H1 (cell line): Measurements from ENCODE around the gene SLC44A5. TPM values are rescaled to one million over a fixed set of nuclear protein-coding genes. Genes with fewer than 3 reads are reported as not detected.
A peak's percentile ranks its signal among the peaks of the same experiment; 100 is the strongest.

Source experiments
- CTCF ChIA-PET: fragments of 300-600 bp; sonication (Branson Sonifier 250); formaldehyde crosslinking; loops from one replicate; lab custom pipeline; 2021; ENCODE audit not compliant: partially characterized antibody; lab: Charles Lee
- POLR2A ChIA-PET: fragments of 300-600 bp; sonication (Branson Sonifier 250); formaldehyde crosslinking; loops from one replicate; lab custom pipeline; 2021; ENCODE audit warnings: inconsistent platforms; ENCODE audit not compliant: partially characterized antibody; lab: Charles Lee
- DNase-seq, 2 experiments: peaks; one replicate each; pipeline versions ENCODE4 v3.0.0 to v3.0.0-alpha.2; 2010 to 2022; ENCODE audit warnings: low spot score in 2 of 2, low read depth in 1 of 2, mixed read lengths in 1 of 2
- FAIRE-seq: peaks from 2 replicates; lab custom pipeline; 2011; peaks lifted over from hg19 to GRCh38; lab: Jason Lieb, UNC
- H2AFZ ChIP-seq: 2 replicates; pipeline ENCODE4 v1.8.1; 2012; ENCODE audit warnings: low read length, inconsistent platforms
- H2AK5ac ChIP-seq: 2 replicates; pipeline ENCODE4 v1.6.1; 2013; ENCODE audit warnings: low read depth, low read length
- H2BK120ac ChIP-seq: replicated peaks from 2 replicates; pipeline ENCODE3; 2013; ENCODE audit warnings: low read depth, low read length, inconsistent platforms
- H2BK12ac ChIP-seq: 2 replicates; pipeline ENCODE4 v1.6.1; 2013; ENCODE audit warnings: low read depth, low read length
- H2BK15ac ChIP-seq: 2 replicates; pipeline ENCODE4 v1.6.1; 2013; ENCODE audit warnings: low read length
- H2BK20ac ChIP-seq: 2 replicates; pipeline ENCODE4 v1.6.1; 2013; ENCODE audit warnings: low read length
- H2BK5ac ChIP-seq: 2 replicates; pipeline ENCODE4 v1.6.1; 2013; ENCODE audit warnings: low read depth, low read length
- H3K14ac ChIP-seq: 2 replicates; pipeline ENCODE4 v1.6.1; 2013; ENCODE audit warnings: inconsistent platforms; ENCODE audit not compliant: insufficient read length
- H3K18ac ChIP-seq: 2 replicates; pipeline ENCODE4 v1.6.1; 2013; ENCODE audit warnings: low read length; ENCODE audit errors: extremely low read depth
- H3K23ac ChIP-seq: 2 replicates; pipeline ENCODE4 v1.6.1; 2013; ENCODE audit warnings: inconsistent platforms; ENCODE audit not compliant: insufficient read length
- H3K23me2 ChIP-seq: 2 replicates; pipeline ENCODE4 v1.6.1; 2013; ENCODE audit warnings: low read depth, low read length
- H3K27ac ChIP-seq: 2 replicates; pipeline ENCODE4 v1.6.1; 2011; ENCODE audit warnings: low read depth, low read length, inconsistent platforms
- H3K27me3 ChIP-seq, 4 experiments: replicated peaks in 1 of 4; 1 replicate in 1 of 4; 2 replicates in 3 of 4; pipeline versions ENCODE4 v1.6.1 to v1.8.1; 2011 to 2013; ENCODE audit warnings: low read length in 3 of 4, mild to moderate bottlenecking in 3 of 4, inconsistent platforms in 2 of 4, mixed read lengths in 2 of 4, moderate library complexity in 1 of 4; ENCODE audit not compliant: control insufficient read depth in 3 of 4, insufficient read depth in 3 of 4; ENCODE audit errors: extremely low read depth in 1 of 4
- H3K36me3 ChIP-seq, 4 experiments: 2 replicates each; pipeline versions ENCODE4 v1.6.1 to v1.8.1; 2011 to 2013; ENCODE audit warnings: mild to moderate bottlenecking in 4 of 4, low read length in 3 of 4, moderate library complexity in 2 of 4, control low read depth in 1 of 4, inconsistent platforms in 1 of 4; ENCODE audit not compliant: insufficient read depth in 4 of 4, control insufficient read depth in 2 of 4
- H3K4ac ChIP-seq: replicated peaks from 2 replicates; pipeline ENCODE3; 2013; ENCODE audit warnings: low read length, low read depth, mixed read lengths, inconsistent platforms; ENCODE audit not compliant: insufficient read length
- H3K4me1 ChIP-seq, 4 experiments: replicated peaks in 1 of 4; 1 replicate in 1 of 4; 2 replicates in 3 of 4; pipeline versions ENCODE4 v1.6.1 to v1.8.1; 2011 to 2013; ENCODE audit warnings: low read length in 3 of 4, inconsistent platforms in 2 of 4, mixed read lengths in 1 of 4; ENCODE audit not compliant: insufficient read depth in 4 of 4, control insufficient read depth in 3 of 4
- H3K4me2 ChIP-seq, 2 experiments: 2 replicates each; pipeline versions ENCODE4 v1.6.1 to v1.8.1; 2011 to 2013; ENCODE audit warnings: low read depth in 2 of 2, low read length in 2 of 2, control low read depth in 1 of 2, inconsistent platforms in 1 of 2, mild to moderate bottlenecking in 1 of 2; ENCODE audit not compliant: insufficient read depth in 1 of 2
- H3K4me3 ChIP-seq, 4 experiments: fragments of 200-600, 300-600 bp in 1 of 4; sonication (generic), shearing (Covaris generic), sonication (Bioruptor Twin) in 1 of 4; 2 replicates each; pipeline versions ENCODE4 v1.5.1 to v1.8.1; 2011 to 2016; ENCODE audit warnings: low read length in 4 of 4, low read depth in 3 of 4, control low read depth in 2 of 4, inconsistent platforms in 2 of 4, mild to moderate bottlenecking in 2 of 4, mixed read lengths in 1 of 4, moderate library complexity in 1 of 4; ENCODE audit not compliant: insufficient read depth in 2 of 4; ENCODE audit errors: extremely low read depth in 1 of 4
- H3K56ac ChIP-seq: replicated peaks from 2 replicates; pipeline ENCODE3; 2013; ENCODE audit warnings: low read depth, mild to moderate bottlenecking, mixed read lengths, low read length, inconsistent platforms; ENCODE audit not compliant: insufficient read length
- H3K79me1 ChIP-seq: 2 replicates; pipeline ENCODE4 v1.6.1; 2013; ENCODE audit warnings: low read depth, low read length, control low read depth
- H3K79me2 ChIP-seq, 2 experiments: 2 replicates each; pipeline versions ENCODE4 v1.6.1 to v1.8.1; 2012 to 2013; ENCODE audit warnings: low read length in 2 of 2, mild to moderate bottlenecking in 2 of 2, inconsistent platforms in 1 of 2; ENCODE audit not compliant: insufficient read depth in 2 of 2, control insufficient read depth in 1 of 2
- H3K9ac ChIP-seq, 4 experiments: replicated peaks in 1 of 4; 1 replicate in 1 of 4; 2 replicates in 3 of 4; pipeline versions ENCODE4 v1.6.1 to v1.8.1; 2011 to 2013; ENCODE audit warnings: low read depth in 3 of 4, low read length in 3 of 4, control low read depth in 2 of 4, mild to moderate bottlenecking in 2 of 4, moderate library complexity in 2 of 4, inconsistent platforms in 1 of 4; ENCODE audit errors: extremely low read depth in 1 of 4
- H3K9me3 ChIP-seq, 2 experiments: 2 replicates each; pipeline versions ENCODE4 v1.6.1 to v1.8.1; 2012 to 2013; ENCODE audit warnings: mild to moderate bottlenecking in 2 of 2, moderate library complexity in 2 of 2, control low read depth in 1 of 2, inconsistent platforms in 1 of 2, low read depth in 1 of 2, low read length in 1 of 2, mixed read lengths in 1 of 2; ENCODE audit not compliant: insufficient read depth in 2 of 2
- H4K20me1 ChIP-seq, 2 experiments: replicated peaks in 1 of 2; 2 replicates each; pipeline versions ENCODE3 to v1.8.1; 2011 to 2013; ENCODE audit warnings: inconsistent platforms in 2 of 2, low read length in 2 of 2, mild to moderate bottlenecking in 1 of 2; ENCODE audit not compliant: insufficient read depth in 2 of 2, control insufficient read depth in 1 of 2
- H4K5ac ChIP-seq: 2 replicates; pipeline ENCODE4 v1.6.1; 2013; ENCODE audit warnings: low read length, low read depth, mixed read lengths, inconsistent platforms; ENCODE audit not compliant: insufficient read length
- H4K8ac ChIP-seq: 2 replicates; pipeline ENCODE4 v1.8.0; 2013; ENCODE audit warnings: mild to moderate bottlenecking, moderate library complexity, low read length, inconsistent platforms; ENCODE audit not compliant: insufficient read depth; ENCODE audit errors: extremely low read depth
- H4K91ac ChIP-seq: replicated peaks from 2 replicates; pipeline ENCODE3; 2013; ENCODE audit warnings: low read length, mixed read lengths, inconsistent platforms; ENCODE audit not compliant: insufficient read length
- CEBPB ChIP-seq: IDR thresholded peaks from 2 replicates; pipeline ENCODE4 v1.6.1; 2012; ENCODE audit warnings: low read depth, low read length
- CHD1 ChIP-seq: IDR thresholded peaks from 2 replicates; pipeline ENCODE4 v1.6.1; 2012; ENCODE audit warnings: low read depth, low read length, improper control_type of control experiment
- WGBS, 2 experiments: shearing (Covaris generic) in 1 of 2; methylation state at CpG; one replicate each; pipeline versions ENCODE4 v1.1.6 to v1.1.7; 2013 to 2015; ENCODE audit warnings: low lambda C conversion rate in 2 of 2, mixed read lengths in 2 of 2, inconsistent platforms in 1 of 2, low coverage in 1 of 2, missing lambda C conversion rate in 1 of 2; ENCODE audit not compliant: insufficient replicate concordance in 2 of 2, insufficient coverage in 1 of 2, insufficient read length in 1 of 2; ENCODE audit errors: extremely low coverage in 1 of 2, missing lambda C conversion rate in 1 of 2; 5-methylcytosine and 5-hydroxymethylcytosine counted together
- polyA plus RNA-seq, 7 experiments: library from polyadenylated mRNA; depleted of rRNA in 3 of 7; stranded (reverse) in 5 of 7; unstranded in 2 of 7; fragments of >200 nt in 5 of 7; fragments of 200-250 nt in 2 of 7; gene quantifications; 1 replicate in 5 of 7; 2 replicates in 1 of 7; 4 replicates in 1 of 7; pipeline versions ENCODE4 v1.2.1 to v1.2.3, GENCODE V29; 2011 to 2013; ENCODE audit warnings: missing spikeins in 2 of 7, mixed read lengths in 2 of 7
- total RNA-seq: library from RNA; stranded (reverse); fragmentation: NEBNext Ultra II Directional; extraction: Animal tissue kit (Norgen Biotek cat#: 25700); gene quantifications from 2 replicates; pipeline ENCODE4 v1.2.1, GENCODE V29; 2021

The SLC44A5 gene
- total and polyA plus RNA-seq, 2 of the 8 experiments (the other 6 are each of a cell fraction or from before 2014, with no cell fraction given): 1.8 to 3.3 TPM

- TF ChIP-seq CEBPB (peak; percentile 75), CHD1 (no peak)
- WGBS, 2 experiments: 85% methylated on average over 3 of the region's 3 CpGs; no CpG with 5 or more reads in 1 of the 2 experiments
- H2BK120ac ChIP-seq: no peak overlapping the region
Measured at GRCh38 chr1:75425001-75425650, 185.8 kb downstream of the SLC44A5 start.

More at GRCh38 chr1:75425001-75425650, 185.8 kb downstream of the SLC44A5 start:
- Histone ChIP-seq H3K27ac (no peak overlapping the region), H3K56ac (no peak overlapping the region), H3K18ac (no peak overlapping the region), H3K23ac (no peak overlapping the region), H2BK15ac (no peak overlapping the region), H4K20me1 (no peaks in the 10 kb centered on the region), H2AFZ (no peak overlapping the region), H3K4me3 (no peak overlapping the region), H4K91ac (no peak overlapping the region), H2BK20ac (no peak overlapping the region), H2BK12ac (no peak overlapping the region), H3K9me3 (no peaks in the 10 kb centered on the region), H3K27me3 (no peaks in the 10 kb centered on the region), H3K9ac (no peak overlapping the region), H3K36me3 (no peaks in the 10 kb centered on the region), H3K4me2 (no peak overlapping the region), H3K79me1 (no peaks in the 10 kb centered on the region), H3K4me1 (no peaks in the 10 kb centered on the region), H3K14ac (no peak overlapping the region), H3K4ac (no peak overlapping the region), H3K23me2 (no peaks in the 10 kb centered on the region), H4K8ac (no peak overlapping the region), H3K79me2 (no peaks in the 10 kb centered on the region), H4K5ac (no peak overlapping the region), H2AK5ac (no peak overlapping the region), H2BK5ac (no peak overlapping the region)
- FAIRE-seq (no peak), DNase-seq (no peak)
- CTCF ChIA-PET: interaction anchor here (0.6 to 3.5 kb wide), 4 partner anchors 97 to 192 kb away, joined by 3 to 14 read pairs (median 5); no protein-coding TSS in a partner anchor
- POLR2A ChIA-PET: no interaction called here
